ENCODE measurements around the gene CEP350.

The CEP350 gene

GRCh38 chr1:180081474-180081873 is 126.9 kb downstream of the CEP350 start:
- H3K4me1 ChIP-seq (ENCODE audit: low read depth, poor library complexity, severe bottlenecking) = no peaks in the 10 kb centered on the region
- no peak overlapping the region for H3K27ac ChIP-seq
- H4K20me1 ChIP-seq (ENCODE audit: insufficient read depth) = no peaks in the 10 kb centered on the region
- H3K27me3 ChIP-seq (ENCODE audit: insufficient read depth, low read depth) = no peaks in the 10 kb centered on the region
- H2AFZ ChIP-seq (ENCODE audit: low read depth) = no peak overlapping the region
- no peak overlapping the region for H3K9ac ChIP-seq
- no peak overlapping the region for H3K4me2 ChIP-seq
- H3K79me2 ChIP-seq (ENCODE audit: insufficient read depth, low read depth) = no peaks in the 10 kb centered on the region
- H3K4me3 ChIP-seq (IDR thresholded peaks at IDR 0.05; ENCODE audit: insufficient read depth, low read depth, low read length) = no peak overlapping the region
- TF ChIP-seq CTCF (conservative IDR thresholded peaks at IDR 0.05; ENCODE audit: low read depth, low read length) = no peak
- peaks cover 5% of the 10 kb centered on the region; the same call in 1 of the 2 replicates for H3K36me3 ChIP-seq (ENCODE audit: insufficient read depth)

- Histone ChIP-seq H4K20me1 (ENCODE audit: insufficient read depth) (no peaks in the 10 kb centered on the region), H2AFZ (ENCODE audit: low read depth) (no peak overlapping the region), H3K4me1 (ENCODE audit: low read depth, poor library complexity, severe bottlenecking) (no peaks in the 10 kb centered on the region), H3K9ac (no peak overlapping the region), H3K27me3 (ENCODE audit: insufficient read depth, low read depth) (no peaks in the 10 kb centered on the region), H3K36me3 (ENCODE audit: insufficient read depth) (peaks cover 5% of the 10 kb centered on the region; the same call in 1 of the 2 replicates), H3K4me3 (IDR thresholded peaks at IDR 0.05; ENCODE audit: insufficient read depth, low read depth, low read length) (no peak overlapping the region), H3K4me2 (no peak overlapping the region), H3K27ac (no peak overlapping the region), H3K79me2 (ENCODE audit: insufficient read depth, low read depth) (no peaks in the 10 kb centered on the region)
- no peak for TF ChIP-seq CTCF (conservative IDR thresholded peaks at IDR 0.05; ENCODE audit: low read depth, low read length)
Measured at GRCh38 chr1:180083164-180083563, 128.6 kb downstream of the CEP350 start.

- no peak for TF ChIP-seq CTCF (conservative IDR thresholded peaks at IDR 0.05; ENCODE audit: low read depth, low read length)
- H3K4me2 ChIP-seq = no peak overlapping the region
- H3K36me3 ChIP-seq (ENCODE audit: insufficient read depth) = peaks cover 5% of the 10 kb centered on the region; the same call in 1 of the 2 replicates
- no peaks in the 10 kb centered on the region for H3K4me1 ChIP-seq (ENCODE audit: low read depth, poor library complexity, severe bottlenecking)
- H2AFZ ChIP-seq (ENCODE audit: low read depth) = no peak overlapping the region
- no peaks in the 10 kb centered on the region for H3K79me2 ChIP-seq (ENCODE audit: insufficient read depth, low read depth)
- H3K27ac ChIP-seq = no peak overlapping the region
- H4K20me1 ChIP-seq (ENCODE audit: insufficient read depth) = no peaks in the 10 kb centered on the region
- H3K27me3 ChIP-seq (ENCODE audit: insufficient read depth, low read depth) = no peaks in the 10 kb centered on the region
- no peak overlapping the region for H3K9ac ChIP-seq
- H3K4me3 ChIP-seq (IDR thresholded peaks at IDR 0.05; ENCODE audit: insufficient read depth, low read depth, low read length) = no peak overlapping the region
Measured at GRCh38 chr1:180084867-180085266, 130.3 kb downstream of the CEP350 start.

- no peaks in the 10 kb centered on the region for H3K27me3 ChIP-seq (ENCODE audit: insufficient read depth, low read depth)
- peaks cover 1% of the 10 kb centered on the region; the same call in 1 of the 2 replicates for H3K36me3 ChIP-seq (ENCODE audit: insufficient read depth)
- H3K4me1 ChIP-seq (ENCODE audit: low read depth, poor library complexity, severe bottlenecking) = no peaks in the 10 kb centered on the region
- H3K79me2 ChIP-seq (ENCODE audit: insufficient read depth, low read depth) = no peaks in the 10 kb centered on the region
- H3K4me2 ChIP-seq = no peak overlapping the region
- H3K9ac ChIP-seq = no peak overlapping the region
- no peak overlapping the region for H3K27ac ChIP-seq
- no peaks in the 10 kb centered on the region for H4K20me1 ChIP-seq (ENCODE audit: insufficient read depth)
- H2AFZ ChIP-seq (ENCODE audit: low read depth) = no peak overlapping the region
- no peak for TF ChIP-seq CTCF (conservative IDR thresholded peaks at IDR 0.05; ENCODE audit: low read depth, low read length)
- no peak overlapping the region for H3K4me3 ChIP-seq (IDR thresholded peaks at IDR 0.05; ENCODE audit: insufficient read depth, low read depth, low read length)
Measured at GRCh38 chr1:180085331-180085730, 130.7 kb downstream of the CEP350 start.

All from KMS-11 (cell line).